Upper lobe of right lung (tissue), 1 donor: ENCODE results near the gene GARS1. TPM values are rescaled to one million over a fixed set of nuclear protein-coding genes. Genes with fewer than 3 reads are reported as not detected.
A peak's percentile ranks its signal among the peaks of the same experiment; 100 is the strongest.
"Not testable (repeated sequence)": the region's sequence is repeated elsewhere in the genome, so short reads cannot be mapped to it uniquely, and the experiment has no call there.

Experiments used
- ATAC-seq: fragments of 200-7000 bp; cut with Tn5 transposase; one replicate; pipeline ENCODE4 v1.9.1; 2020; ENCODE audit warnings: mild to moderate bottlenecking, moderate library complexity
- DNase-seq: peaks from one replicate; pipeline ENCODE4 v3.0.0-alpha.2; 2020
- H3K27ac ChIP-seq: fragments of 200-600 bp; one replicate; pipeline ENCODE4 v1.8.0; 2022
- H3K27me3 ChIP-seq: fragments of 200-600 bp; one replicate; pipeline ENCODE4 v1.8.0; 2022; ENCODE audit warnings: mild to moderate bottlenecking
- H3K36me3 ChIP-seq: fragments of 200-600 bp; one replicate; pipeline ENCODE4 v1.8.0; 2022
- H3K4me1 ChIP-seq: fragments of 200-600 bp; one replicate; pipeline ENCODE4 v1.8.0; 2022
- H3K4me3 ChIP-seq: fragments of 200-600 bp; one replicate; pipeline ENCODE4 v1.8.0; 2022; ENCODE audit warnings: mild to moderate bottlenecking
- H3K9me3 ChIP-seq: fragments of 200-600 bp; one replicate; pipeline ENCODE4 v1.8.0; 2022
- intact Hi-C: fragments of 100-400 bp; cut with DNase I; formaldehyde crosslinking; loops from one replicate; pipeline ENCODE4 v1.11.0; 2022
- total RNA-seq: library from RNA; stranded (reverse); fragmentation: NEBNext Ultra II Directional; extraction: Animal tissue kit (Norgen Biotek cat#: 25700); gene quantifications from one replicate; pipeline ENCODE4 v1.2.1, GENCODE V29; 2021
- TF ChIP-seq, protein P1 (sequence below): fragments of 200-600 bp; IDR thresholded peaks from one replicate; pipeline ENCODE4 v1.8.0; 2022; ENCODE audit warnings: antibody characterized with exemption
- donor health status: DM: no; HTN: yes; CAD: no; lungs with severe emphysema.

Gene GARS1
- total RNA-seq, 1 donor from 2014 or later, result 68.4 TPM

DNA sequence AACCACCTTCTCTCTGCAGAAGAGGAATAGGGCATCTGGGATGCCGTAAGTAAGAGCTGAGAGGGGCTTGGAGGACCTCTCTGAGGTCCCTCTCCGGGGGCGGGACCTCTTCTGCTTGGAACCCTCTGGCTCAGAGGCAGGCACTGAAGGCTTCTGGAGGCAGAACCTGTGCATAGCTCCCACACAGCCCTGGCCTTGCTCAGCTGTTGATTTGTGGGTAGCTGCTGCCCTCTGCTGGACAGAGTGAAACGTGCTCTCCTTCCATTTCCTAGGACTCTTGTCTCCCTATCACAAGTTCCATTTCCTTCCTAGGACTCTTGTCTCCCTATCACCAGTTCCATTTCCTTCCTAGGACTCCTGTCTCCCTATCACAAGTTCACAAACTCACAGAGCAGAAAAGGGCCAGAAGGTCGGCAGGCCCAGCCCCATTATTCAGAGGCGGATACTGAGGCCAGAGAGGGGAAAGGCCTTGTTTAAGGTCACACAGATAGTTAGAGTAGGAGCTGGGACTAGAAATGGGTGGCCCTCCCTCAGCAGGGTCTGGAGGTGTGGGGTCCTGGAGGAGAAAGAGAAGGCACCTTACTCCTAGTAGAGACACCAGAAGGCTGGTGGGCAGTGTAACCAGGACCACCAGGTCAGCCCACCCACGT is 30.3 kb upstream of the GARS1 start:
- Histone ChIP-seq H3K27ac (no peak overlapping the region), H3K9me3 (no peaks in the 10 kb centered on the region), H3K4me3 (no peak overlapping the region), H3K36me3 (peaks cover 43% of the 10 kb centered on the region), H3K4me1 (peaks cover 5% of the 10 kb centered on the region), H3K27me3 (no peaks in the 10 kb centered on the region)
- intact Hi-C loops, result no loop called here
- DNase-seq (peak; percentile 81), ATAC-seq (peak; percentile 98)
- TF ChIP-seq, protein P1, sequence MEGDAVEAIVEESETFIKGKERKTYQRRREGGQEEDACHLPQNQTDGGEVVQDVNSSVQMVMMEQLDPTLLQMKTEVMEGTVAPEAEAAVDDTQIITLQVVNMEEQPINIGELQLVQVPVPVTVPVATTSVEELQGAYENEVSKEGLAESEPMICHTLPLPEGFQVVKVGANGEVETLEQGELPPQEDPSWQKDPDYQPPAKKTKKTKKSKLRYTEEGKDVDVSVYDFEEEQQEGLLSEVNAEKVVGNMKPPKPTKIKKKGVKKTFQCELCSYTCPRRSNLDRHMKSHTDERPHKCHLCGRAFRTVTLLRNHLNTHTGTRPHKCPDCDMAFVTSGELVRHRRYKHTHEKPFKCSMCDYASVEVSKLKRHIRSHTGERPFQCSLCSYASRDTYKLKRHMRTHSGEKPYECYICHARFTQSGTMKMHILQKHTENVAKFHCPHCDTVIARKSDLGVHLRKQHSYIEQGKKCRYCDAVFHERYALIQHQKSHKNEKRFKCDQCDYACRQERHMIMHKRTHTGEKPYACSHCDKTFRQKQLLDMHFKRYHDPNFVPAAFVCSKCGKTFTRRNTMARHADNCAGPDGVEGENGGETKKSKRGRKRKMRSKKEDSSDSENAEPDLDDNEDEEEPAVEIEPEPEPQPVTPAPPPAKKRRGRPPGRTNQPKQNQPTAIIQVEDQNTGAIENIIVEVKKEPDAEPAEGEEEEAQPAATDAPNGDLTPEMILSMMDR, result peak; percentile 87

GRCh38 chr7:30566596-30566995 is 28.1 kb upstream of the GARS1 start:
- peaks cover 37% of the 10 kb centered on the region for H3K36me3 ChIP-seq
- TF ChIP-seq, protein P1, result no peak
- H3K4me1 ChIP-seq, result no peaks in the 10 kb centered on the region
- DNase-seq, result no peak
- H3K27me3 ChIP-seq, result no peaks in the 10 kb centered on the region
- H3K27ac ChIP-seq, result no peak overlapping the region
- no peaks in the 10 kb centered on the region for H3K9me3 ChIP-seq
- H3K4me3 ChIP-seq, result no peak overlapping the region
- no peak for ATAC-seq
- intact Hi-C loops, result no loop called here

- Histone ChIP-seq H3K4me1 (no peaks in the 10 kb centered on the region), H3K9me3 (no peaks in the 10 kb centered on the region), H3K36me3 (peaks cover 37% of the 10 kb centered on the region), H3K4me3 (no peak overlapping the region), H3K27me3 (no peaks in the 10 kb centered on the region), H3K27ac (no peak overlapping the region)
- no peak for ATAC-seq
- DNase-seq, result no peak
- intact Hi-C loops, result no loop called here
- TF ChIP-seq, protein P1, result no peak
Observed at GRCh38 chr7:30567081-30567480, 27.6 kb upstream of the GARS1 start.

DNA sequence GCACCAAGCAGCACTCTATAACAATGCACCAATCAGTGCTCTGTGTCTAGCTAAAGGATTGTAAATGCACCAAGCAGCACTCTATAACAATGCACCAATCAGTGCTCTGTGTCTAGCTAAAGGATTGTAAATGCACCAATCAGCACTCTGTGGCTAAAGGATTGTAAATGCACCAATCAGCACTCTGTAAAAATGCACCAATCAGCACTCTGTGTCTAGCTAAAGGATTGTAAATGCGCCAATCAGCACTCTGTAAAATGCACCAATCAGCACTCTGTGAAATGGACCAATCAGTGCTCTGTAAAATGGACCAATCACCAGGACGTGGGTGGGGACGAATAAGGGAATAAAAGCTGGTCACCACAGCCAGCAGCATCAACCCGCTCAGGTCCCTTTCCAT is 24.4 kb upstream of the GARS1 start:
- ATAC-seq, intact Hi-C loops, H3K4me3 ChIP-seq, DNase-seq, H3K9me3 ChIP-seq, H3K4me1 ChIP-seq, H3K27ac ChIP-seq, H3K27me3 ChIP-seq: not testable (repeated sequence)
- peaks cover 36% of the 10 kb centered on the region for H3K36me3 ChIP-seq

- TF ChIP-seq, protein P1, result no peak
- Histone ChIP-seq H3K4me3 (no peak overlapping the region), H3K27ac (no peak overlapping the region), H3K4me1 (no peaks in the 10 kb centered on the region), H3K36me3 (peaks cover 25% of the 10 kb centered on the region), H3K27me3 (no peaks in the 10 kb centered on the region), H3K9me3 (no peaks in the 10 kb centered on the region)
- intact Hi-C loops, result no loop called here
- DNase-seq (no peak), ATAC-seq (peak; percentile 51)
Observed at GRCh38 chr7:30572212-30572841, 22.4 kb upstream of the GARS1 start.

DNA sequence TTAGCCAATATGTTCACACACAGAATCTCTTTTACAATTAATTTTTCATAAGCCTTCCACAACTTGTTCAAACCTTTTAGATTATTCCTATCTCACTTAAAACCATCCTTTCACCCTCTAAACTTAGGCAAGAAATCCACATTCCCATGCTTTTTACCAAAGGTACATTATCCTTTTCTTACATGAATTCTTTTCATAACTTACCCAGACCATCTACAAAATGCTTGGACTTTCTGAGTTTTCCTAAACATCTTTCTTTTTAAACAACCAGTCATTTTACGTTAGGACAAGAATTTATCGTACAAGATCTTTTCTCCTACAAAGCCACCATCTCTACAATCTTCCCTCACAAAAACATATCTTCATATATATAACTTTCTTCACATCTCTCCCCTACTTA is 18.8 kb upstream of the GARS1 start:
- no peak for ATAC-seq
- intact Hi-C loops, result no loop called here
- Histone ChIP-seq H3K9me3 (no peaks in the 10 kb centered on the region), H3K4me1 (no peaks in the 10 kb centered on the region), H3K27me3 (no peaks in the 10 kb centered on the region), H3K27ac (no peak overlapping the region), H3K4me3 (no peak overlapping the region), H3K36me3 (peaks cover 22% of the 10 kb centered on the region)
- DNase-seq, result no peak
- TF ChIP-seq, protein P1, result no peak
